AG09309 (cell line): ENCODE measurements around the gene XPO1.

Experiments
- DNase-seq: peaks from one replicate; pipeline ENCODE4 v3.0.0-alpha.2; 2010; ENCODE audit warnings: low read depth
- H3K4me3 ChIP-seq: 2 replicates; pipeline ENCODE4 v1.5.1; 2011; ENCODE audit warnings: mild to moderate bottlenecking, low read depth, low read length, moderate library complexity; ENCODE audit not compliant: control insufficient read depth
- CTCF ChIP-seq: IDR thresholded peaks from 2 replicates; pipeline ENCODE4 v1.5.1; 2011; ENCODE audit warnings: mild to moderate bottlenecking, low read depth, low read length, inconsistent platforms; ENCODE audit not compliant: insufficient read depth, control insufficient read depth; ENCODE audit errors: missing control alignments

XPO1 gene

GRCh38 chr2:61512768-61513398, 25.3 kb downstream of the XPO1 start:
- H3K4me3 ChIP-seq, result no peak overlapping the region
- no peak for TF ChIP-seq CTCF
- DNase-seq, result no peak

- no peak for TF ChIP-seq CTCF
- no peak for DNase-seq
- no peak overlapping the region for H3K4me3 ChIP-seq
Observed at GRCh38 chr2:61510674-61511671, 27.2 kb downstream of the XPO1 start.

- no peak for DNase-seq
- no peak for TF ChIP-seq CTCF
- no peak overlapping the region for H3K4me3 ChIP-seq
Observed at GRCh38 chr2:61504949-61505348, 33.2 kb downstream of the XPO1 start.

- DNase-seq, result no peak
- TF ChIP-seq CTCF, result no peak
- H3K4me3 ChIP-seq, result no peak overlapping the region
Observed at GRCh38 chr2:61499060-61499459, 39.1 kb downstream of the XPO1 start.

GRCh38 chr2:61493523-61493942, 44.6 kb downstream of the XPO1 start:
- DNase-seq, result no peak
- no peak overlapping the region for H3K4me3 ChIP-seq
- no peak for TF ChIP-seq CTCF

- no peak for DNase-seq
- no peak for TF ChIP-seq CTCF
- no peak overlapping the region for H3K4me3 ChIP-seq
Observed at GRCh38 chr2:61492476-61492875, 45.7 kb downstream of the XPO1 start.
